ENCODE data around the gene LYRM4. TPM values are rescaled to one million over a fixed set of nuclear protein-coding genes. Genes with fewer than 3 reads are reported as not detected.

LYRM4 gene
- total and polyA plus RNA-seq, 7 donors: 11.3 to 21.1 (median 16.1) TPM

DNA sequence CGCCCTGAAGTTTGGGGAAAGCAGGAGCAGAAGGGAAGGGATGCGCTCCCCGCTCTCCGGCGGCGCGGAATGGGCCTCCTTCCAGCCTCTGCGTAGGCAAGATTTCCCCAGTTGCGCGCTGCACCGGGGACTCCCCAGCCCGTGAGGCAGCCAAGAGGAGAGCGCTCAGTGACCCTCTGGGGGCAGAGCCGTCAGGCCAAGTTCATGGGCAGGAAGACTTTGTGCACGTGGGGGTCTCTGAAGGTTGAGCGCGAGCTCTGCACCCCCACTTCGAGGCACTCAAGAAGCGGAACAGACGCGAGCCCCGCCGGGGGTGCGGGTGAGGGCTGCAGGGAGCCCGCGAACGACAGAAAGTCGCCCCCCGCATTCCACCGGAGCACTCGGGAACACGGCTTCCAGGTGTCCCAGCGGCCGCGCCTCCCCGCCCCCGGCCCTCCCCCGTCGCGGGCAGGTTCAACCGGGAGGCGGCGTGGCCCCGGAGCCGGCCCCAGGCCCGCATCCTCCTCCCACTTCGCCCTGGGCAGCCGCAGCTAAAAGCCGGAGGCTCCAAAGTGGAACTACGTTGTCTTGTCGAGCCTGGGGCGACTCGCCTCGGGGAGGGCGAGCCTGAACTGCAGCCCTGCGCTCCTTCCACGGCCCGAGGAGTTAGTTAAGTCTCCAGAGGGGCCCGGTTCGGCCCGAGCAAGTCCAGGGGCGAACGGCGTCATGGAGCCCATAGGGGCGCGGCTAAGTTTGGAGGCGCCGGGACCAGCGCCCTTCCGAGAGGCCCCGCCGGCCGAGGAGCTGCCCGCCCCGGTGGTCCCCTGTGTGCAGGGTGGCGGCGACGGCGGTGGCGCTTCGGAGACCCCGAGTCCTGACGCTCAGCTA is 175.7 kb downstream of the LYRM4 start, which contains the start of gene PPP1R3G:
Gene PPP1R3G, plus strand, starts transcription at position 561 of the 867 bp plus-strand sequence. Its CDS starts 145 bp downstream, at position 706.
- peak within 1 kb of the TSS; percentile 84 for H3K4me3 ChIP-seq
- ATAC-seq (peak; percentile 61 to 80 (median 72)), DNase-seq (peak; percentile 67 to 77)
- H3K27me3 ChIP-seq (ENCODE audit: insufficient read depth in 3 of 3, low read length in 2 of 3): peaks cover 0 to 25% (median 5%) of the 10 kb centered on the region in 3 donors
- TF ChIP-seq CTCF (IDR thresholded peaks at IDR 0.05): no peak
- H3K9me3 ChIP-seq: no peaks in the 10 kb centered on the region
- peaks cover 3% of the 10 kb centered on the region for H3K4me1 ChIP-seq
- intact Hi-C loops (cut with DNase I): no loop called here
- no peaks in the 10 kb centered on the region for H3K36me3 ChIP-seq (ENCODE audit: insufficient read depth in 1 of 2, low read depth in 1 of 2)
- peak within 1 kb of the TSS; percentile 71 for H3K27ac ChIP-seq
- 0 to 2% (median 1%) methylated on average over 54 to 83 of the region's 83 CpGs for WGBS, 3 donors

DNA sequence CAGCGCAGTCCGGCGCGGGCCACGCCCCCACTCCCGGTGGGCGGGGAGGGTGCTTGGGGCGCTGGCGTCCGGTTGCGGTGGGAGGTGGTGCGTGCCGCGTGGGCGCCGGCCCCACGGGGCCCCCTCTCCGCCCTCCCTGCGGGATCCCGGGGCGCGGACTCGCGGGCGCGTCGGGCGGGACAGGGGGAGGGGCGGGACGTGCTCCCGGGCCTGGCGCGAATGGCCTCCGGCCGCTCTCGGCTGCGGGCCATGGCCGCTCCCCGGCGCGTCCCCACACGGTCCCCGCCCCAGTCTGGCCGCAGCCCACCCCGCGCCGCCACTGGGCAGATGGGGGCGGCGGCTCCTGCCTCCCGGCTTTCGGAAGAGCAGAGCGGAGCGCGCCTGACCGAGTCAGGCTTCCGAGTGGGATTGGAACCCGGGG is 176.4 kb downstream of the LYRM4 start:
- Histone ChIP-seq H3K27me3 (ENCODE audit: insufficient read depth in 3 of 3, low read length in 2 of 3) (peaks cover 0 to 25% (median 5%) of the 10 kb centered on the region in 3 donors), H3K27ac (peak overlapping the region; percentile 71), H3K4me3 (peak overlapping the region; percentile 84), H3K4me1 (peaks cover 3% of the 10 kb centered on the region), H3K36me3 (ENCODE audit: insufficient read depth in 1 of 2, low read depth in 1 of 2) (no peaks in the 10 kb centered on the region), H3K9me3 (no peaks in the 10 kb centered on the region)
- ATAC-seq (peak; percentile 45 to 76 (median 63)), DNase-seq (peak; percentile 53 to 70)
- WGBS, 3 donors: 1 to 3% (median 2%) methylated on average over 34 to 57 of the region's 57 CpGs
- intact Hi-C loops (cut with DNase I): no loop called here
- TF ChIP-seq CTCF (IDR thresholded peaks at IDR 0.05): no peak

GRCh38 chr6:5083813-5084359 is 176.9 kb downstream of the LYRM4 start:
- Histone ChIP-seq H3K4me1 (peaks cover 3% of the 10 kb centered on the region), H3K27me3 (ENCODE audit: insufficient read depth in 3 of 3, low read length in 2 of 3) (peaks cover 0 to 25% (median 5%) of the 10 kb centered on the region in 3 donors), H3K27ac (peak overlapping the region; percentile 71), H3K36me3 (ENCODE audit: insufficient read depth in 1 of 2, low read depth in 1 of 2) (no peaks in the 10 kb centered on the region), H3K9me3 (no peaks in the 10 kb centered on the region), H3K4me3 (peak overlapping the region; percentile 84)
- ATAC-seq: no peak
- DNase-seq: no peak
- no peak for TF ChIP-seq CTCF (IDR thresholded peaks at IDR 0.05)
- WGBS, 3 donors: 58 to 63% (median 60%) methylated on average over 18 of the region's 18 CpGs
- intact Hi-C loops (cut with DNase I): no loop called here

- Histone ChIP-seq H3K27me3 (ENCODE audit: insufficient read depth in 3 of 3, low read length in 2 of 3) (peaks cover 0 to 25% (median 5%) of the 10 kb centered on the region in 3 donors), H3K4me3 (no peak overlapping the region), H3K36me3 (ENCODE audit: insufficient read depth in 1 of 2, low read depth in 1 of 2) (no peaks in the 10 kb centered on the region), H3K27ac (no peak overlapping the region), H3K9me3 (no peaks in the 10 kb centered on the region), H3K4me1 (peaks cover 3% of the 10 kb centered on the region)
- DNase-seq: no peak
- no peak for TF ChIP-seq CTCF (IDR thresholded peaks at IDR 0.05)
- 47 to 74% (median 48%) methylated on average over 4 of the region's 4 CpGs for WGBS, 3 donors
- no peak for ATAC-seq
- intact Hi-C loops (cut with DNase I): no loop called here
These were observed 177.5 kb downstream of the LYRM4 start for GRCh38 chr6:5083307-5083583.
